Glutamatergic neuron (in vitro differentiated cells): ENCODE data around the gene PRODH. TPM values are rescaled to one million over a fixed set of nuclear protein-coding genes. Genes with fewer than 3 reads are reported as not detected.

Source experiments
- DNase-seq: peaks from one replicate; pipeline ENCODE4 v3.0.0; 2022
- H3K27ac Mint-ChIP-seq: one replicate; pipeline ENCODE4 v1.8.0; 2020; ENCODE audit warnings: mild to moderate bottlenecking, mixed read lengths, inconsistent platforms; ENCODE audit not compliant: unreplicated experiment
- H3K27me3 Mint-ChIP-seq: one replicate; pipeline ENCODE4 v1.8.0; 2020; ENCODE audit warnings: mild to moderate bottlenecking, moderate library complexity, mixed read lengths, inconsistent platforms; ENCODE audit not compliant: unreplicated experiment
- H3K36me3 Mint-ChIP-seq: one replicate; pipeline ENCODE4 v1.8.0; 2020; ENCODE audit warnings: mild to moderate bottlenecking, mixed read lengths, inconsistent platforms; ENCODE audit not compliant: unreplicated experiment
- H3K4me1 Mint-ChIP-seq: one replicate; pipeline ENCODE4 v1.8.0; 2020; ENCODE audit warnings: mild to moderate bottlenecking, low read depth, mixed read lengths, inconsistent platforms; ENCODE audit not compliant: unreplicated experiment
- H3K4me3 Mint-ChIP-seq: one replicate; pipeline ENCODE4 v1.8.0; 2020; ENCODE audit warnings: mild to moderate bottlenecking, mixed read lengths, inconsistent platforms; ENCODE audit not compliant: unreplicated experiment
- H3K9me3 Mint-ChIP-seq: one replicate; pipeline ENCODE4 v1.8.0; 2020; ENCODE audit warnings: mild to moderate bottlenecking, moderate library complexity, mixed read lengths, inconsistent platforms; ENCODE audit not compliant: unreplicated experiment
- CTCF ChIP-seq: fragments of 200-600 bp; sonication (generic); IDR thresholded peaks from one replicate; pipeline ENCODE4 v1.5.0; 2021; ENCODE audit not compliant: partially characterized antibody, unreplicated experiment
- long read RNA-seq: library from polyadenylated mRNA; unstranded; transcript quantifications from one replicate; pipeline ENCODE4 v2.0.0, GENCODE V29; 2020; ENCODE audit not compliant: unreplicated experiment
- total RNA-seq: library from RNA; stranded (reverse); fragmentation: NEBNext Ultra II Directional; extraction: Animal tissue kit (Norgen Biotek cat#: 25700); gene quantifications from one replicate; pipeline ENCODE4 v1.2.1, GENCODE V29; 2021; ENCODE audit not compliant: unreplicated experiment

Gene PRODH
- 4.0 TPM for total RNA-seq
- long read RNA-seq = 0 reads

GRCh38 chr22:18935889-18936529 lies at the start of gene PRODH:
PRODH (minus strand) TSS chr22:18936293; CDS start chr22:18936287, 6 bp downstream.
- H3K4me3 Mint-ChIP-seq = no peak within 1 kb of the TSS
- H3K9me3 Mint-ChIP-seq = no peaks in the 10 kb centered on the region
- no peak for DNase-seq
- no peaks in the 10 kb centered on the region for H3K4me1 Mint-ChIP-seq
- H3K27me3 Mint-ChIP-seq = no peaks in the 10 kb centered on the region
- H3K27ac Mint-ChIP-seq = no peak within 1 kb of the TSS
- H3K36me3 Mint-ChIP-seq = no peaks in the 10 kb centered on the region
- no peak for TF ChIP-seq CTCF

DNA sequence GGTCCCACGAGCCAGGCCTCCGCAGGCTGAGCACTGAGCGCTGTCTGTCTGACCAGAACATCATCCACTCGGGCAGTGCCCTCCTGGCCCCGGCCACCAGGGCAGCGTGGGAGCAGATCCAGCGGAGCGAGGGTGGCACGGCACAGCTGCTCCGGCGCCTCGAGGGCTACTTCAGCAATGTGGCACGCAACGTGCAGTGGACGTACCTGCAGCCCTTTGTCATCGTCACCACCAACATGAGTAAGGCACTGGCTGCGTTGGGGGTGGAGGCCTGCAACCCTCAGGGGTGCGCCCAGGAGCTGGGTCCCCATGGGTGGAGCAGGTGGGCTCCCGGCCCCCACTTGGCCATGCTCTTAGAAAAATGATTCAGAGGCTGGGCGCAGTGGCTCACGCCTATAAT lies 49.7 kb upstream of the PRODH start:
- Mint-ChIP-seq H3K27ac (no peak overlapping the region), H3K27me3 (no peaks in the 10 kb centered on the region), H3K4me3 (no peak overlapping the region), H3K4me1 (no peaks in the 10 kb centered on the region), H3K9me3 (no peaks in the 10 kb centered on the region), H3K36me3 (no peaks in the 10 kb centered on the region)
- no peak for TF ChIP-seq CTCF
- DNase-seq = no peak

DNA sequence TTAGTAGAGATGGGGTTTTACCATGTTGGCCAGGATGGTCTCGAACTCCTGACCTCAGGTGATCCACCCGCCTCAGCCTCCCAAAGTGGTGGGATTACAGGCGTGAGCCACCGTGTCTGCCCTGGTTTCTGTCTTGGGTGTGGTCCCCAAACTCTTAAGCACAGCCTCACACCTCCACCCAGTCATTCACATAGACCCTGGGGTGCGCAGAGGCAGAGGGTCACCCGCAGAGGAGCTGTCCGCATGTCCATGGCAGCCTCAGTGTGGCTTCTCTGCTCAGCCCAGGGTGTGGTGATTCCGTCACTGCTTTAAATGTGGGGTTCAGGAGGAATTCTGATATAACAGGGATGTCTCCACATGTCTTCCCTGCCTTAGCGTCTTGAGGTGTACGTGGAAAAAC lies 48.5 kb upstream of the PRODH start:
- no peak overlapping the region for H3K27ac Mint-ChIP-seq
- no peaks in the 10 kb centered on the region for H3K9me3 Mint-ChIP-seq
- no peaks in the 10 kb centered on the region for H3K4me1 Mint-ChIP-seq
- no peak overlapping the region for H3K4me3 Mint-ChIP-seq
- no peak for DNase-seq
- no peaks in the 10 kb centered on the region for H3K27me3 Mint-ChIP-seq
- peaks cover 6% of the 10 kb centered on the region for H3K36me3 Mint-ChIP-seq
- no peak for TF ChIP-seq CTCF

DNA sequence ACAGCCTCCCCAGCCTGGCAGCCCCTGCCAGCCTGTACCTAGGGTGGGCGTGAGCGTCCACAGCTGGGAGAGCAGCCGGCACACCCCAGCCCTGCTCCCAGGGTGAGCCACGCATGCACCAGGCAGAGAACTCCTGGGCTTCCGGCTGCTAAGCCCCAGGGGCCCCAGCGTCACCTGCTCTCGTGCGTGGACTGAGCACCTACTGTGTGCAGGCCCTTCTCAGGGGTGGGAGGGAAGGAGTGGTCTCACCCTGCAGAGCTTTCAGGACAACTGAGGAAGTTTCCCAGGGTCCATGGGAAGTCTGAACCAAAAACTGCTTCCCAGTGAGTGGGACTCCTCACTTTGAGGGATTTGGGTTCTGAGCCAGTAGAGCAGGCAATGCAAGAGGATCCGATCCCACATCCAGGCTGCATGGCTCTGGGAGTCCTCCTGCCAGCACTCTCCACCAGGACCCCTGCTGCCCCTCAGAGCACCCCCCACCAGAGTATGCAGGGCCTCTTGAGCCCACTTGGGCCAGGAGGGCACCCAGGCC lies 47.1 kb upstream of the PRODH start:
- Mint-ChIP-seq H3K27ac (no peak overlapping the region), H3K36me3 (peaks cover 14% of the 10 kb centered on the region), H3K4me1 (no peaks in the 10 kb centered on the region), H3K9me3 (no peaks in the 10 kb centered on the region), H3K4me3 (no peak overlapping the region), H3K27me3 (no peaks in the 10 kb centered on the region)
- TF ChIP-seq CTCF = no peak
- DNase-seq = no peak

GRCh38 chr22:18980829-18981228 lies 44.7 kb upstream of the PRODH start:
- no peaks in the 10 kb centered on the region for H3K27me3 Mint-ChIP-seq
- no peaks in the 10 kb centered on the region for H3K4me1 Mint-ChIP-seq
- H3K9me3 Mint-ChIP-seq = peaks cover 2% of the 10 kb centered on the region
- TF ChIP-seq CTCF = no peak
- H3K36me3 Mint-ChIP-seq = peaks cover 27% of the 10 kb centered on the region
- no peak overlapping the region for H3K4me3 Mint-ChIP-seq
- no peak for DNase-seq
- H3K27ac Mint-ChIP-seq = no peak overlapping the region
